HEK293T (cell line): ENCODE data around the gene SLC23A1.

ENCODE experiments used
- BHLHE40 ChIP-seq: fragments of 450-650 bp; IDR thresholded peaks from 2 replicates; pipeline ENCODE4 v1.6.1; 2016; ENCODE audit warnings: mild to moderate bottlenecking, moderate library complexity, borderline replicate concordance
- CTBP1 ChIP-seq: fragments of 450-650 bp; IDR thresholded peaks from 2 replicates; pipeline ENCODE4 v1.6.1; 2016; ENCODE audit warnings: borderline replicate concordance
- ELF4 ChIP-seq: fragments of 450-650 bp; IDR thresholded peaks from 2 replicates; pipeline ENCODE4 v1.6.1; 2017; ENCODE audit warnings: antibody characterized with exemption
- FOXA1 ChIP-seq: fragments of 450-650 bp; IDR thresholded peaks from 2 replicates; pipeline ENCODE4 v1.6.1; 2016; ENCODE audit warnings: mild to moderate bottlenecking
- FOXK2 ChIP-seq: fragments of 450-650 bp; IDR thresholded peaks from 2 replicates; pipeline ENCODE4 v1.6.1; 2016; ENCODE audit warnings: mild to moderate bottlenecking
- FOXM1 ChIP-seq: fragments of 450-650 bp; IDR thresholded peaks from 2 replicates; pipeline ENCODE4 v1.6.1; 2017; ENCODE audit warnings: mild to moderate bottlenecking, borderline replicate concordance
- HDGF ChIP-seq: fragments of 450-650 bp; IDR thresholded peaks from 2 replicates; pipeline ENCODE4 v1.6.1; 2017; ENCODE audit warnings: antibody characterized with exemption, borderline replicate concordance
- NFRKB ChIP-seq: fragments of 450-650 bp; IDR thresholded peaks from 2 replicates; pipeline ENCODE4 v1.6.1; 2016; ENCODE audit warnings: mild to moderate bottlenecking, moderate library complexity
- SP1 ChIP-seq: fragments of 450-650 bp; IDR thresholded peaks from 2 replicates; pipeline ENCODE4 v1.6.1; 2017
- SUZ12 ChIP-seq: fragments of 450-650 bp; IDR thresholded peaks from 2 replicates; pipeline ENCODE4 v1.6.1; 2016; ENCODE audit warnings: mild to moderate bottlenecking
- TARDBP ChIP-seq: fragments of 450-650 bp; IDR thresholded peaks from 2 replicates; pipeline ENCODE4 v1.6.1; 2016

DNA sequence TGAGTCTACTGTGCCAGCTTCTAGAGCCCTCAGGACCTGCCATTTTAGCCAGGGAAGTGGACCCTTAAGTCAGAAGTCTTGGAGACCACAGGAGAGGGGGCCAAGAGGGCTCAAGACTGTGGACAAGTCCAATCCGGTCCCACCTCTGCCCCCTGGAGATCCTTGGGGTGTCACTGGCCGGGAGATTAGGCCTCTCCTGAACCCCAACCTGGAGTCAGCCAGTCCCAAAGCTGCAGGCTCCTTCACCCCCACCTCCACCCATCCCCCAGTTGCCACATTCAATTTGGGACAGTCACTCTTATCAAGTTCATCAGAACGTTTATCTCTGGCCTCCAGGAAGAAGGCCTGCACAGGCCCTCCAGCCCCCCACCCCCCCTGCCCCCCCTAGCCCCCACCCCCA is 290 bp downstream of the SLC23A1 start:
- no peak for TF ChIP-seq BHLHE40
- no peak for TF ChIP-seq FOXK2
- TF ChIP-seq HDGF, result no peak
- no peak for TF ChIP-seq FOXM1
- no peak for TF ChIP-seq NFRKB
- TF ChIP-seq FOXA1, result no peak
- no peak for TF ChIP-seq SP1
- no peak for TF ChIP-seq TARDBP
- TF ChIP-seq SUZ12, result no peak
- TF ChIP-seq CTBP1, result no peak
- no peak for TF ChIP-seq ELF4
